HepG2 (cell line): ENCODE measurements around the gene CHKB. TPM values are rescaled to one million over a fixed set of nuclear protein-coding genes. Genes with fewer than 3 reads are reported as not detected.

Source experiments
- ATAC-seq: fragments of 200-7000 bp; cut with Tn5 transposase; 3 replicates; pipeline ENCODE4 v1.9.1; 2020; ENCODE audit warnings: mild to moderate bottlenecking, moderate library complexity
- BruUV-seq: library from RNA; stranded (reverse); fragments of 400-500 nt; replicated peaks from 2 replicates; lab custom pipeline; 2021; lab: Mats Ljungman, UMichigan
- CTCF ChIA-PET: fragments of 300-600 bp; formaldehyde crosslinking; extraction: SDS; loops from one replicate; lab custom pipeline; 2021; ENCODE audit warnings: low total read pairs, inconsistent platforms, low intra/inter-chr PET ratio; lab: Yijun Ruan, JAX
- POLR2A ChIA-PET: fragments of 350-600 bp; sonication (Branson Sonifier 250); formaldehyde crosslinking; loops from one replicate; lab custom pipeline; 2020; ENCODE audit warnings: antibody characterized with exemption, inconsistent platforms; lab: Yijun Ruan, JAX
- DNase-seq: peaks from one replicate; pipeline ENCODE4 v3.0.0-alpha.2; 2015; ENCODE audit warnings: low spot score
- FAIRE-seq: peaks from 3 replicates; lab custom pipeline; 2011; peaks lifted over from hg19 to GRCh38; lab: Jason Lieb, UNC
- H2AFZ ChIP-seq: one replicate; pipeline ENCODE4 v1.6.1; 2011; ENCODE audit warnings: low read length, inconsistent platforms
- H3K27ac ChIP-seq: fragments of 300-600 bp; 3 replicates; pipeline ENCODE4 v1.8.0; 2011; ENCODE audit warnings: mixed run types, mild to moderate bottlenecking, mixed read lengths, low read length, inconsistent platforms; ENCODE audit not compliant: insufficient read depth; ENCODE audit errors: extremely low read length
- H3K27me3 ChIP-seq, 2 experiments: fragments of 200-600 bp in 1 of 2; 2 replicates in 1 of 2; 3 replicates in 1 of 2; pipeline versions ENCODE4 v1.6.0 to v1.8.0; 2011; ENCODE audit warnings: low read length in 2 of 2, mild to moderate bottlenecking in 2 of 2, moderate library complexity in 2 of 2, inconsistent platforms in 1 of 2; ENCODE audit not compliant: insufficient read depth in 2 of 2, control insufficient read depth in 1 of 2
- H3K36me3 ChIP-seq, 2 experiments: fragments of 200-600 bp in 1 of 2; replicated peaks in 1 of 2; 2 replicates in 1 of 2; 3 replicates in 1 of 2; pipeline versions ENCODE4 v1.5.1 to v1.8.0; 2011; ENCODE audit warnings: low read length in 2 of 2, inconsistent platforms in 1 of 2; ENCODE audit not compliant: insufficient read depth in 2 of 2, control insufficient read depth in 1 of 2
- H3K4me1 ChIP-seq: 2 replicates; pipeline ENCODE4 v1.5.1; 2012; ENCODE audit warnings: low read length, inconsistent platforms; ENCODE audit not compliant: insufficient read depth
- H3K4me2 ChIP-seq: 2 replicates; pipeline ENCODE4 v1.6.0; 2011; ENCODE audit warnings: low read depth, low read length, inconsistent platforms
- H3K4me3 ChIP-seq, 3 experiments: fragments of 200-600 bp in 1 of 3; sonication (generic), shearing (Covaris generic) in 1 of 3; replicated peaks in 1 of 3; 2 replicates each; pipeline ENCODE4 v1.5.1; 2011 to 2016; ENCODE audit warnings: low read length in 3 of 3, inconsistent platforms in 2 of 3, low read depth in 2 of 3, mild to moderate bottlenecking in 2 of 3, control low read depth in 1 of 3, mixed read lengths in 1 of 3; ENCODE audit not compliant: insufficient read depth in 1 of 3
- H3K79me2 ChIP-seq: one replicate; pipeline ENCODE4 v1.6.1; 2011; ENCODE audit warnings: low read length, inconsistent platforms; ENCODE audit not compliant: insufficient read depth
- H3K9ac ChIP-seq: 2 replicates; pipeline ENCODE4 v1.6.0; 2011; ENCODE audit warnings: mild to moderate bottlenecking, low read depth, low read length, inconsistent platforms; ENCODE audit not compliant: insufficient read depth
- H3K9me3 ChIP-seq: 2 replicates; pipeline ENCODE4 v1.5.1; 2012; ENCODE audit warnings: mild to moderate bottlenecking, low read length
- H4K20me1 ChIP-seq: 2 replicates; pipeline ENCODE4 v1.6.0; 2011; ENCODE audit warnings: inconsistent platforms, mild to moderate bottlenecking, low read length, moderate library complexity; ENCODE audit not compliant: insufficient read depth
- ATF5 ChIP-seq: sonication (generic); formaldehyde crosslinking; IDR thresholded peaks from 2 replicates; pipeline ENCODE4 v1.4.0; 2020; ENCODE audit warnings: mild to moderate bottlenecking, low read depth, missing genetic modification reagents
- IRF2 ChIP-seq: IDR thresholded peaks from 2 replicates; pipeline ENCODE4 v1.6.1; 2018; ENCODE audit warnings: missing genetic modification reagents, missing compliant biosample characterization
- MYNN ChIP-seq: sonication (generic); formaldehyde crosslinking; IDR thresholded peaks from 2 replicates; pipeline ENCODE4 v1.4.0; 2020; ENCODE audit warnings: mild to moderate bottlenecking, low read depth, missing genetic modification reagents
- NCOA2 ChIP-seq: sonication (generic); formaldehyde crosslinking; IDR thresholded peaks from 2 replicates; pipeline ENCODE4 v1.8.0; 2022; ENCODE audit warnings: inconsistent platforms
- NFYC ChIP-seq: IDR thresholded peaks from 2 replicates; pipeline ENCODE4 v1.6.1; 2016; ENCODE audit warnings: missing genetic modification reagents, missing compliant biosample characterization
- POLR2A ChIP-seq, 2 experiments: IDR thresholded peaks; 2 replicates each; pipeline ENCODE4 v1.6.1; 2011; ENCODE audit warnings: low read depth in 2 of 2, low read length in 2 of 2, mild to moderate bottlenecking in 1 of 2, moderate library complexity in 1 of 2; ENCODE audit not compliant: insufficient read depth in 1 of 2
- RELA ChIP-seq: sonication (generic); formaldehyde crosslinking; IDR thresholded peaks from 2 replicates; pipeline ENCODE4 v1.4.0; 2020; ENCODE audit warnings: missing genetic modification reagents
- SMC3 ChIP-seq: IDR thresholded peaks from 2 replicates; pipeline ENCODE4 v1.6.1; 2011; ENCODE audit warnings: low read length, improper control_type of control experiment
- SNAI1 ChIP-seq: sonication (generic); formaldehyde crosslinking; IDR thresholded peaks from 2 replicates; pipeline ENCODE4 v1.5.0; 2020; ENCODE audit warnings: mild to moderate bottlenecking, missing genetic modification reagents, borderline replicate concordance
- THAP11 ChIP-seq: IDR thresholded peaks from 2 replicates; pipeline ENCODE4 v1.6.1; 2016; ENCODE audit warnings: missing biosample characterization, missing genetic modification reagents
- THYN1 ChIP-seq: sonication (generic); formaldehyde crosslinking; IDR thresholded peaks from 2 replicates; pipeline ENCODE4 v1.8.1; 2023; ENCODE audit warnings: low read depth, mild to moderate bottlenecking, moderate library complexity, missing genetic modification reagents, borderline replicate concordance
- ZIK1 ChIP-seq: sonication (generic); formaldehyde crosslinking; IDR thresholded peaks from 2 replicates; pipeline ENCODE4 v1.5.0; 2020; ENCODE audit warnings: mild to moderate bottlenecking, low read depth, missing genetic modification reagents, borderline replicate concordance
- ZNF232 ChIP-seq: sonication (generic); formaldehyde crosslinking; IDR thresholded peaks from 2 replicates; pipeline ENCODE4 v1.4.0; 2020; ENCODE audit warnings: missing genetic modification reagents, borderline replicate concordance
- WGBS: methylation state at CpG from one replicate; pipeline ENCODE4 v1.1.6; 2017; ENCODE audit warnings: low lambda C conversion rate; 5-methylcytosine and 5-hydroxymethylcytosine counted together
- in situ Hi-C: cut with HindIII; loops from 2 replicates; pipeline ENCODE4 v1.10.0; 2017; ENCODE audit warnings: low pct_unique_long_range_greater_than_20kb; ENCODE audit not compliant: extremely low pct_ligation_motif_present
- intact Hi-C: fragments of 100-400 bp; cut with micrococcal nuclease; formaldehyde crosslinking; loops from one replicate; pipeline ENCODE4 v1.10.0; 2022; ENCODE audit not compliant: unreplicated experiment
- polyA plus RNA-seq, 8 experiments: library from polyadenylated mRNA; depleted of rRNA in 3 of 8; stranded (reverse) in 7 of 8; unstranded in 1 of 8; fragments of >200 nt; fragmentation: Illumina TruSeq in 4 of 8; extraction: Trizol in 4 of 8; gene quantifications; 2 replicates each; pipeline versions ENCODE4 v1.2.1 to v1.2.3, GENCODE V29; 2011 to 2016; ENCODE audit warnings: low read depth in 4 of 8, missing spikeins in 1 of 8, mixed read lengths in 1 of 8; ENCODE audit not compliant: insufficient read depth in 1 of 8
- total RNA-seq, 5 experiments: library from RNA; depleted of rRNA; stranded (reverse); fragments of >200 nt; fragmentation: Illumina TruSeq; extraction: Trizol; gene quantifications; 2 replicates each; pipeline ENCODE4 v1.2.3, GENCODE V29; 2016; ENCODE audit warnings: low read depth in 1 of 5
- TF ChIP-seq, protein P1 (sequence below): IDR thresholded peaks from 2 replicates; pipeline ENCODE4 v1.6.1; 2012; ENCODE audit warnings: low read depth, low read length, improper control_type of control experiment
- TF ChIP-seq, protein P2 (sequence below): sonication (generic); formaldehyde crosslinking; IDR thresholded peaks from 2 replicates; pipeline ENCODE4 v1.5.1; 2020; ENCODE audit warnings: mild to moderate bottlenecking, moderate library complexity, missing genetic modification reagents

The CHKB gene
- total and polyA plus RNA-seq, 2 of the 13 experiments (the other 11 are each of a cell fraction or from before 2014, with no cell fraction given), result 24.5 to 42.7 TPM

GRCh38 chr22:50576070-50576469 is 6.6 kb downstream of the CHKB start:
- FAIRE-seq (peak; percentile 89), DNase-seq (peak; percentile 81), ATAC-seq (peak; percentile 83)
- in situ Hi-C loops (loop anchor here (5.0 kb wide), 1 partner anchor 36 kb away; no protein-coding TSS in a partner anchor), intact Hi-C loops (loop anchor here (1.0 kb wide), 2 partner anchors 44 to 115 kb away; no protein-coding TSS in a partner anchor)
- H2AFZ ChIP-seq, result no peak overlapping the region
- H3K4me3 ChIP-seq, result no peak overlapping the region
- POLR2A ChIA-PET, result interaction anchor here (1.0 to 3.1 kb wide), 3 partner anchors 13 to 50 kb away, joined by 3 to 7 read pairs (median 4); partner anchors contain the start of genes SCO2 and SYCE3
- no peaks in the 10 kb centered on the region for H3K79me2 ChIP-seq
- H3K4me2 ChIP-seq, result no peak overlapping the region
- H3K27me3 ChIP-seq, result no peaks in the 10 kb centered on the region
- BruUV-seq, result no TSS peak
- no peaks in the 10 kb centered on the region for H3K9me3 ChIP-seq
- 30% methylated on average over 5 of the region's 5 CpGs for WGBS
- no peak overlapping the region for H3K27ac ChIP-seq
- CTCF ChIA-PET, result interaction anchor here (1.1 to 3.7 kb wide), 5 partner anchors 34 to 124 kb away, joined by 3 to 37 read pairs (median 7); no protein-coding TSS in a partner anchor
- peaks cover 4 to 7% of the 10 kb centered on the region in 2 experiments; a peak in 3 of 5 replicates for H3K36me3 ChIP-seq
- no peak overlapping the region for H3K9ac ChIP-seq
- peaks cover 2% of the 10 kb centered on the region for H3K4me1 ChIP-seq
- no peaks in the 10 kb centered on the region for H4K20me1 ChIP-seq
- TF ChIP-seq NCOA2 (CRISPR knock-in tag), result no peak
- TF ChIP-seq, protein P1, sequence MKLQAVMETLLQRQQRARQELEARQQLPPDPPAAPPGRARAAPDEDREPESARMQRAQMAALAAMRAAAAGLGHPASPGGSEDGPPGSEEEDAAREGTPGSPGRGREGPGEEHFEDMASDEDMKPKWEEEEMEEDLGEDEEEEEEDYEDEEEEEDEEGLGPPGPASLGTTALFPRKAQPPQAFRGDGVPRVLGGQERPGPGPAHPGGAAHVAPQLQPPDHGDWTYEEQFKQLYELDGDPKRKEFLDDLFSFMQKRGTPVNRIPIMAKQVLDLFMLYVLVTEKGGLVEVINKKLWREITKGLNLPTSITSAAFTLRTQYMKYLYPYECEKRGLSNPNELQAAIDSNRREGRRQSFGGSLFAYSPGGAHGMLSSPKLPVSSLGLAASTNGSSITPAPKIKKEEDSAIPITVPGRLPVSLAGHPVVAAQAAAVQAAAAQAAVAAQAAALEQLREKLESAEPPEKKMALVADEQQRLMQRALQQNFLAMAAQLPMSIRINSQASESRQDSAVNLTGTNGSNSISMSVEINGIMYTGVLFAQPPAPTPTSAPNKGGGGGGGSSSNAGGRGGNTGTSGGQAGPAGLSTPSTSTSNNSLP, result no peak
- TF ChIP-seq THYN1, result no peak
- no peak for TF ChIP-seq POLR2A (IDR thresholded peaks at IDR 0.05; ENCODE audit: insufficient read depth in 1 of 2, low read depth in 2 of 2, low read length in 2 of 2)
- no peak for TF ChIP-seq RELA
- TF ChIP-seq SNAI1 (CRISPR knock-in tag), result no peak
- TF ChIP-seq SMC3, result peak; percentile 96
- no peak for TF ChIP-seq ATF5 (CRISPR knock-in tag)
- TF ChIP-seq, protein P2, sequence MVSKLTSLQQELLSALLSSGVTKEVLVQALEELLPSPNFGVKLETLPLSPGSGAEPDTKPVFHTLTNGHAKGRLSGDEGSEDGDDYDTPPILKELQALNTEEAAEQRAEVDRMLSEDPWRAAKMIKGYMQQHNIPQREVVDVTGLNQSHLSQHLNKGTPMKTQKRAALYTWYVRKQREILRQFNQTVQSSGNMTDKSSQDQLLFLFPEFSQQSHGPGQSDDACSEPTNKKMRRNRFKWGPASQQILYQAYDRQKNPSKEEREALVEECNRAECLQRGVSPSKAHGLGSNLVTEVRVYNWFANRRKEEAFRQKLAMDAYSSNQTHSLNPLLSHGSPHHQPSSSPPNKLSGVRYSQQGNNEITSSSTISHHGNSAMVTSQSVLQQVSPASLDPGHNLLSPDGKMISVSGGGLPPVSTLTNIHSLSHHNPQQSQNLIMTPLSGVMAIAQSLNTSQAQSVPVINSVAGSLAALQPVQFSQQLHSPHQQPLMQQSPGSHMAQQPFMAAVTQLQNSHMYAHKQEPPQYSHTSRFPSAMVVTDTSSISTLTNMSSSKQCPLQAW, result peak; percentile 46; the same call in 1 of the 2 replicates
- no peak for TF ChIP-seq MYNN (CRISPR knock-in tag)
- TF ChIP-seq IRF2 (CRISPR knock-in tag), result 0 out of 2 replicates have a peak, but pooled peaks have one; percentile 41
- no peak for TF ChIP-seq NFYC (CRISPR knock-in tag)
- TF ChIP-seq ZIK1 (CRISPR knock-in tag), result no peak
- TF ChIP-seq THAP11, result no peak
- no peak for TF ChIP-seq ZNF232 (CRISPR knock-in tag)
